NCI-H1105 (cell line): ENCODE results near the gene SEC14L1.

Experiments
- DNase-seq: peaks from one replicate; lab custom pipeline; 2025; lab: John Stamatoyannopoulos, UW

The SEC14L1 gene

DNA sequence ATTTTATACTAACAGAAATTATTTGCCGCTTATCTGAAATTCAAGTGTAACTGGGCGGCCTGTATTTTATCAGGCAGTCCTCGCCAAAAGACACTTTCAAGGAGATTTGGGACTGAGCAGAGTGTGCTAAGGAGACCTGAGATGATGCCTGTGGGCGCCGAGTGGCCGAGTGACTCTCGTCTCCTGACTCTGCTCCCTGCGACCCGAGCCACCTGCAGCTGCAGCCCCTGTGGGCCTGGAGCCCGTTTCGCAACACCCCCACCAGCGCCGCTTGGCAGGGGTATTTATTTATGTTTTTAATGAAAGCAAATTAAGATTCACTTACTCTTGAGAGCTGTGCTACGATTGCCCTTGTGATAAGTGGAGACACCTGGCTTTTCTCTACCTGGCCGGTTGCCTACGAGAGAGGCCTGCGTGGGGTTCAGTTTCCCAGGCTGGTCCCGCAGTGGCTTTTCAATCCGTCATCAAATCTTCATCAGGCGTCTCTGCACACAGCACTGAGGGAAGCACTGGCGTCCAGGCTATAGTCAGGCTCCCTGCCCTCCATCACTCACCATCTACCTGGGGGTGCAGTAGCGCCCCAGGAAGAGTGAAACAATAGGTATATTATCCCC, 124.0 kb downstream of the SEC14L1 start:
- DNase-seq, result peak; percentile 89

DNA sequence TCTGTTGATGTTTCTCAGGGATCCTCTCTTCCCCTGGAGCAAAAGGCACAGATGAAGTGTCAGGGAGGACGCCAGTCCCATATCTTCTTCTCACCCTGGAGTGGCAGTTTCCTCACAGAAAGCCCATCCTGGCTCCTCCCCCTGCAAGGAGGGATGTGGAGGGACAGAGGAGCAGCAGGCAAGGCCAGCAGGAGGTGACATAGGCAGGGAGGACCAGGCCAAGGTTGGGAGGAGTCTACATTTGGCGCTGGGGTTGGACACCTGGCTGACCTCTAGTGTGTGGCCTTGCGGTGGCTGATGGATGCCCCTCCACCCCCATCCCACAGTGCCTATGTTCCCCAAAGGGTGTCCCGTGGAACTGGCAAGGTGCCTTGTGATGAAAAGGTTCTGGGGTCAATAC, 125.4 kb downstream of the SEC14L1 start:
- no peak for DNase-seq
